CD4-positive, alpha-beta T cell (primary cell): ENCODE data around the gene DHX32. TPM values are rescaled to one million over a fixed set of nuclear protein-coding genes. Genes with fewer than 3 reads are reported as not detected.

Experiments used
- ATAC-seq: fragments of 200-7000 bp; cut with Tn5 transposase; one replicate; pipeline ENCODE4 v1.10.0; 2022; ENCODE audit warnings: mild to moderate bottlenecking; ENCODE audit not compliant: poor library complexity
- CTCF ChIA-PET: fragments of 350-600 bp; sonication (Branson Sonifier 250); formaldehyde crosslinking; loops from one replicate; lab custom pipeline; 2021; ENCODE audit warnings: antibody characterized with exemption, inconsistent platforms; lab: Charles Lee
- POLR2A ChIA-PET: fragments of 350-600 bp; sonication (Branson Sonifier 250); formaldehyde crosslinking; loops from one replicate; lab custom pipeline; 2021; ENCODE audit warnings: antibody characterized with exemption, inconsistent platforms; lab: Charles Lee
- DNase-seq, 14 experiments: peaks; one replicate each; pipeline ENCODE4 v3.0.0-alpha.2; 2013 to 2020; ENCODE audit warnings: mixed read lengths in 2 of 14
- H3K27ac ChIP-seq, 2 donors: one replicate each; pipeline versions ENCODE4 v1.5.1 to v1.7.0; 2013; ENCODE audit warnings: low read length in 2 of 2, low read depth in 1 of 2, mild to moderate bottlenecking in 1 of 2
- H3K27me3 ChIP-seq, 2 experiments: 1 replicate in 1 of 2; 2 replicates in 1 of 2; pipeline versions ENCODE4 v1.6.1 to v1.7.0; 2013; ENCODE audit warnings: low read length in 2 of 2, control low read depth in 1 of 2, mild to moderate bottlenecking in 1 of 2, moderate library complexity in 1 of 2; ENCODE audit not compliant: insufficient read depth in 2 of 2, control insufficient read depth in 1 of 2
- H3K36me3 ChIP-seq: one replicate; pipeline ENCODE4 v1.6.1; 2013; ENCODE audit warnings: low read length, control low read depth; ENCODE audit not compliant: insufficient read depth
- H3K4me1 ChIP-seq: one replicate; pipeline ENCODE4 v1.6.1; 2013; ENCODE audit warnings: low read length, control low read depth; ENCODE audit not compliant: insufficient read depth
- H3K4me3 ChIP-seq: one replicate; pipeline ENCODE4 v1.5.1; 2013; ENCODE audit warnings: mild to moderate bottlenecking, low read length, moderate library complexity
- H3K9me3 ChIP-seq, 2 experiments: 1 replicate in 1 of 2; 2 replicates in 1 of 2; pipeline versions ENCODE4 v1.6.1 to v1.7.0; 2013; ENCODE audit warnings: low read length in 2 of 2, mild to moderate bottlenecking in 2 of 2, control low read depth in 1 of 2, moderate library complexity in 1 of 2; ENCODE audit not compliant: control insufficient read depth in 1 of 2, insufficient read depth in 1 of 2
- H3K27ac Mint-ChIP-seq: one replicate; pipeline ENCODE4 v1.8.0; 2020; ENCODE audit warnings: mixed read lengths
- H3K27me3 Mint-ChIP-seq: one replicate; pipeline ENCODE4 v1.8.0; 2021; ENCODE audit warnings: mixed read lengths
- H3K36me3 Mint-ChIP-seq: one replicate; pipeline ENCODE4 v1.8.0; 2021; ENCODE audit warnings: low read depth, mixed read lengths
- H3K4me1 Mint-ChIP-seq: one replicate; pipeline ENCODE4 v1.8.0; 2021; ENCODE audit warnings: low read depth, mixed read lengths
- H3K4me3 Mint-ChIP-seq: one replicate; pipeline ENCODE4 v1.8.0; 2020; ENCODE audit warnings: mild to moderate bottlenecking, mixed read lengths
- H3K9me3 Mint-ChIP-seq: one replicate; pipeline ENCODE4 v1.8.0; 2020; ENCODE audit warnings: mixed read lengths
- CTCF ChIP-seq: fragments of 200-600 bp; IDR thresholded peaks from one replicate; pipeline ENCODE4 v1.8.0; 2022; ENCODE audit warnings: antibody characterized with exemption, mild to moderate bottlenecking
- intact Hi-C, 2 experiments: fragments of 100-400 bp; cut with DNase I in 1 of 2; cut with micrococcal nuclease in 1 of 2; formaldehyde crosslinking; loops; one replicate each; pipeline versions ENCODE4 v1.15.1 to v1.9.0; 2023 to 2025; cut with DNase I, micrococcal nuclease
- total RNA-seq, 174 experiments: library from RNA in 2 of 174; stranded (reverse) in 2 of 174; gene quantifications; one replicate each; pipeline ENCODE4 v1.2.3 and lab custom pipeline; 2021 to 2026

The DHX32 gene
- total RNA-seq, 2 experiments from 2014 or later = 1.3 to 1.7 TPM

- Mint-ChIP-seq H3K27me3 (no peaks in the 10 kb centered on the region), H3K4me3 (no peak overlapping the region), H3K9me3 (no peaks in the 10 kb centered on the region), H3K36me3 (peaks cover 54% of the 10 kb centered on the region), H3K27ac (no peak overlapping the region), H3K4me1 (no peaks in the 10 kb centered on the region)
- Histone ChIP-seq H3K9me3 (no peaks in the 10 kb centered on the region), H3K4me3 (no peak overlapping the region), H3K27me3 (no peaks in the 10 kb centered on the region), H3K36me3 (peaks cover 25% of the 10 kb centered on the region), H3K4me1 (no peaks in the 10 kb centered on the region), H3K27ac (no peak overlapping the region)
- DNase-seq (no peak), ATAC-seq (no peak)
- POLR2A ChIA-PET = no interaction called here
- intact Hi-C loops = no loop called here
- CTCF ChIA-PET = no interaction called here
- TF ChIP-seq CTCF = no peak
Observed at GRCh38 chr10:125848371-125848770, 32.7 kb downstream of the DHX32 start.

- DNase-seq (no peak), ATAC-seq (no peak)
- Mint-ChIP-seq H3K27ac (no peak overlapping the region), H3K27me3 (no peaks in the 10 kb centered on the region), H3K9me3 (no peaks in the 10 kb centered on the region), H3K4me1 (no peaks in the 10 kb centered on the region), H3K36me3 (peaks cover 47% of the 10 kb centered on the region), H3K4me3 (no peak overlapping the region)
- no peaks in the 10 kb centered on the region for H3K4me1 ChIP-seq
- peaks cover 18% of the 10 kb centered on the region for H3K36me3 ChIP-seq
- intact Hi-C loops = no loop called here
- no peaks in the 10 kb centered on the region for H3K27me3 ChIP-seq
- TF ChIP-seq CTCF = no peak
- ChIA-PET POLR2A (interaction anchor here (0.6 kb wide), 1 partner anchor 1375 kb away, joined by 3 read pairs; no protein-coding TSS in a partner anchor), CTCF (no interaction called here)
- no peaks in the 10 kb centered on the region for H3K9me3 ChIP-seq
- H3K27ac ChIP-seq = no peak overlapping the region
- H3K4me3 ChIP-seq = no peak overlapping the region
Observed at GRCh38 chr10:125846894-125847293, 34.2 kb downstream of the DHX32 start.

GRCh38 chr10:125845617-125846016, 35.5 kb downstream of the DHX32 start:
- DNase-seq = no peak
- intact Hi-C loops = no loop called here
- CTCF ChIA-PET = no interaction called here
- no peaks in the 10 kb centered on the region for H3K4me1 ChIP-seq
- Mint-ChIP-seq H3K4me1 (no peaks in the 10 kb centered on the region), H3K27ac (no peak overlapping the region), H3K36me3 (peaks cover 48% of the 10 kb centered on the region), H3K4me3 (no peak overlapping the region), H3K9me3 (no peaks in the 10 kb centered on the region), H3K27me3 (no peaks in the 10 kb centered on the region)
- TF ChIP-seq CTCF = no peak
- no peak overlapping the region for H3K4me3 ChIP-seq
- no peaks in the 10 kb centered on the region for H3K27me3 ChIP-seq
- H3K9me3 ChIP-seq = no peaks in the 10 kb centered on the region
- POLR2A ChIA-PET = no interaction called here
- H3K27ac ChIP-seq = no peak overlapping the region
- peaks cover 26% of the 10 kb centered on the region for H3K36me3 ChIP-seq
- ATAC-seq = no peak
